Right atrium auricular region (tissue), 2 donors: ENCODE measurements around the gene COL9A3. TPM values are rescaled to one million over a fixed set of nuclear protein-coding genes. Genes with fewer than 3 reads are reported as not detected.

Experiments
- DNase-seq: peaks from one replicate; pipeline ENCODE4 v3.0.0-alpha.2; 2019; ENCODE audit warnings: low spot score
- H3K27ac ChIP-seq, 2 donors: fragments of 200-600 bp; sonication (generic); 1 replicate in 1 of 2; 2 replicates in 1 of 2; pipeline ENCODE4 v1.5.1; 2016 to 2019
- H3K27me3 ChIP-seq, 2 donors: fragments of 200-600 bp; sonication (generic); one replicate each; pipeline versions ENCODE4 v1.5.1 to v1.6.0; 2017 to 2019
- H3K36me3 ChIP-seq: fragments of 200-600 bp; sonication (generic); one replicate; pipeline ENCODE4 v1.5.1; 2016
- H3K4me1 ChIP-seq, 2 donors: fragments of 200-600 bp; sonication (generic); one replicate each; pipeline versions ENCODE4 v1.5.1 to v1.6.0; 2017 to 2019
- H3K4me3 ChIP-seq, 2 donors: fragments of 200-600 bp; sonication (generic); 1 replicate in 1 of 2; 2 replicates in 1 of 2; pipeline ENCODE4 v1.5.1; 2017 to 2019; ENCODE audit warnings: mild to moderate bottlenecking in 1 of 2, moderate library complexity in 1 of 2
- H3K9me3 ChIP-seq, 2 donors: fragments of 200-600 bp; sonication (generic); one replicate each; pipeline ENCODE4 v1.5.1; 2019
- CTCF ChIP-seq, 2 donors: fragments of 200-600 bp; sonication (generic); IDR thresholded peaks; one replicate each; pipeline ENCODE4 v1.5.1; 2019; ENCODE audit warnings: antibody characterized with exemption in 2 of 2
- total RNA-seq, 2 donors: library from RNA; depleted of rRNA; stranded (reverse); fragments of >200 nt; gene quantifications; one replicate each; pipeline ENCODE4 v1.1.0, GENCODE V29; 2016

Gene COL9A3
- total RNA-seq, 2 donors from 2014 or later = 4.2 to 5.7 TPM

DNA sequence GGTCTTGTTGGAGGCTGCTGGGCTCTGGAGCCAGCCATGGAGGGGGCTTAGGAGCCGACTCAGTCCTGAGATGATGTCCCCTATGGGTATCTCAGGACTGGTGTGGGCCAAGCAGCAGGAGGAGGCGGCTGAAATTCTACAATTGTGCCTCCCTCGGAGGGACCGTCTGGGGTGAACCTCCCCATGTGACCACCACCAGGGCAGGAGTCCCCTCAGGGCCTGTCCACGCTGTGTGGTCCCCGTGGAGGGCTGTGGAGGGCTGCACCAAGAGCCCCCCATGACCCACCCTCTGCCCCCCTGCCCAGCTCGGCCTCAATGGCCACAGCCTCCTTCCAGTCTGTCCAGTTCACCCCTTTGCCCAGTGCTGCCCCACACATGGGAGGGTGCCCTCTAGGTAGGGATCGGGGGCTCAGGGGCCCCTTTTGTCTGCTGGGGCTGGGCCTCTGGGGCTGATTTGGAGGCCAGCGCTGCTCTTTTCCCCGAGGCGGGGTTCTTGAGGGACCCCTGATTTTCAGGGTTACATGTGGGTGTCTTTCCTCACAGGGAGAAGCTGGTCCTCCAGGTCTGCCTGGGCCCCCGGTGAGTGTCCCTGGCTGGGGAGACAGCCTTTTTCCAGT, 1.2 kb downstream of the COL9A3 start:
- peaks cover 0 to 60% of the 10 kb centered on the region in 2 donors for H3K4me1 ChIP-seq
- H3K4me3 ChIP-seq = no peak overlapping the region
- no peak for DNase-seq
- peak overlapping the region; percentile 48 to 56 for H3K27ac ChIP-seq
- H3K36me3 ChIP-seq = peaks cover 6% of the 10 kb centered on the region
- H3K9me3 ChIP-seq = no peaks in the 10 kb centered on the region
- H3K27me3 ChIP-seq = peaks cover 0 to 4% of the 10 kb centered on the region in 2 donors
- TF ChIP-seq CTCF (IDR thresholded peaks at IDR 0.05) = no peak

DNA sequence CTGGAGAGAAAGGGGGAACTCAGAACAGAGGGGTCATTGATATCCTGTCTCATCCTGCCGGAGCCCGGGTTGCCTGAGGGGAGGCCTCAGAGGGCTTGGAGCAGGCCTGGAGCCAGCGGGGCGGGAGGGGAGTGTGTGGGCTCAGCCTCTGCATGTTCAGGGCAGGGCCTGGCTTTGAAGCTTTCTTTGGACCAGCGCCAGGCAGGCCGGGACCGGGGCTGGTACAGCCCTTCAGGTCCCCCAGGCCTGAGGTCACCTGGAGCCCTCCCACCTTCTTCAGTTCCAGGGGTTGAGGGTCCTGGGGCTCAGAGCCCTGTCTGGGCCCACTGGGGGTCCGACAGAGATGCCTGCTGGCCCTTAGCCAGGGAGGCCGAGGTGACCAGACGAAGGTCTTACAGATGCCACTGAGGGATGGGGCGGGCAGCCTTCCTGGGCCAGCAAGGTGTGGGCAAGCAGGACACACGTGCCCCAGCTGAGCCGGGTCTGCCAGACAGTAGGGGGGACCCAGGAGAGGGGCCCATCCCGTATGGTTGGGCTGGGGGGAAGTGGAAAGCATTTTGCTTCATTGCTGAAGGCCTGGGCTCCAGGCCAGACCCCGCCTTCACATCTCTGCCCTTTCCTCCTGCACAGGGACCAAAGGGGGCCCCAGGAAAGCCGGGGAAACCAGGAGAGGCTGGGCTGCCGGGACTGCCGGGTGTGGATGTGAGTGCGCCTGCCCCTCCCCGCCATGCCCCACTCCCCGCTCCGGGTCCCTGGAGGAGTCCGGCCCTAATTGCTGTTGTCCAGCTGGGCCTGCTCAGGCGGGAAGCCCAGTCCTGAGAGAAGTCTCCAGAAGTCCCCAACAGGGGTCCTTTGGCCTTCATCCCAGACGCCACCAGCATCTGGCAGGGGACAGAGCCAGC, 2.0 kb downstream of the COL9A3 start:
- H3K9me3 ChIP-seq = no peaks in the 10 kb centered on the region
- peak overlapping the region; percentile 48 to 56 for H3K27ac ChIP-seq
- peaks cover 0 to 4% of the 10 kb centered on the region in 2 donors for H3K27me3 ChIP-seq
- peak overlapping the region in 1 of 2 donors; percentile 20 for H3K4me3 ChIP-seq
- peaks cover 2% of the 10 kb centered on the region for H3K36me3 ChIP-seq
- no peak for TF ChIP-seq CTCF (IDR thresholded peaks at IDR 0.05)
- peaks cover 0 to 62% of the 10 kb centered on the region in 2 donors for H3K4me1 ChIP-seq
- no peak for DNase-seq

DNA sequence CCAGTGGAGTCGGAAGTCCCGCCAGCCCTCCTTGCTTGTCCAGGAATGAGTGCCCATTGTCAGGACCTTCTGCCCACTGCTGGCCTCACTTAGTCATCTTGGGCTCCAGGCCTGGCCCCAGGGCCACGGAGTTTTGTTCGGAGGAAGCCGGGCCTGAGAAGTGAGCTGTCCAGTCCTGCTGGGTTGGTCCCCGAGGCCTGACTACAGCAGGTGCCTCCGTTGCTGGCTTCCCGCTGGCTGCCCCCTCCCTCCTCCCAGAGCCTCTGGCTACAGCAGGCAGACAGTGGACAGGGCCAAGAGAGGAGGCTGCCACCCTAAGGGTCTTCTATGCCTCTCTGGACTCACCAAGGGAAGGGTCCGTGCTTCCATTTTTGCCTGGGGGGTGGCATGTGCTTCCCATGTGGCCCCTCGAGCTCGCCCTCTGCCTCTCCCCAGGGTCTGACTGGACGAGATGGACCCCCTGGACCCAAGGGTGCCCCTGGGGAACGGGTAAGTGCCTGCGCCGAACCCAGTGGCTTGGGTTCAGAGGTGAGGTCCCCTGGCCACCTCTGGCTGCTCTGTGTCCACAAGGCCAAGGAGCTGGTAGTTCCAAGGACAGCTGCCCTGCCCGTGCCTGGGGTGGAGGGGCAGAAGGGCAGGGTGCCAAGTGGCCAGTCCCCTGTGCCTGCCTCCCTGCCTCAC, 2.8 kb downstream of the COL9A3 start:
- no peak for TF ChIP-seq CTCF (IDR thresholded peaks at IDR 0.05)
- Histone ChIP-seq H3K9me3 (no peaks in the 10 kb centered on the region), H3K4me3 (peak overlapping the region in 1 of 2 donors; percentile 20), H3K36me3 (no peaks in the 10 kb centered on the region), H3K27ac (peak overlapping the region; percentile 48 to 56), H3K27me3 (peaks cover 0 to 4% of the 10 kb centered on the region in 2 donors), H3K4me1 (peaks cover 0 to 69% of the 10 kb centered on the region in 2 donors)
- no peak for DNase-seq

DNA sequence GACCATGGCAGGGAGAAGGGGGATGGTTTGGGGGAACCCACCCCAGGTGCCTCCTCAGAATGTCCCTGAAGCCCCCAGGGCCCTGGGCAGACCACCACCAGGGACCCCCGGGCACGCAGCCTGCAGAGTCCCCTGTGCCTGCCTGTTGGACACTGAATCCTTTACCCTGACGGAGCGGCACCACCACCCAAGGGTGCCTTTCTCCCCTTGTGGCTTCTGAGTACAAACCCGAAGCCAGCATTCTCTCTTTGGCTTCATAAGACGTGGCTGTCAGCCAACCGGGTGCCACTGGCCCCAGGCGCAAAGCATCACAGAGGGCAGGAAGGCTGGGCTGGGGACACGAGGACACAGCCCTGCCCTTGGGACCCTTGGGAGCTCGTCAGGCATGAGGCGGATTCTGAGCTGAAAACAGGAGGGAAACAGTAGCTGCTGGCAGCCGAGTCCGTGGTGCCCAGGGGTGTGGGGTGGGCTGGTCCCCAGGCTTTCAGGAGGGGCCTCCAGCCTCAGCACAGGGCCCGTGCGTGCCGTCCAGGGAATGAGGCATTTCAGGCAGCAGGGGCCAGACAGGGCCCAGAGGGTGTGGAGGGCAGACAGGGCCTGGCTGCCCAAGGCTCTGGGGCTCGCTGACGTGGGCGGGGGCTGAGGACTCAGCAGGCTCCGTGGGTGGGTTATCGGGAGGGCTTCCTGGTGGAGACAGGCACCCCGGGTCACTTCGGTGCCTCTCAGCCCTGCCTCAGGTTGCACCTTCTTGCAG, 3.5 kb downstream of the COL9A3 start:
- Histone ChIP-seq H3K27me3 (peaks cover 0 to 4% of the 10 kb centered on the region in 2 donors), H3K27ac (no peak overlapping the region), H3K4me3 (no peak overlapping the region), H3K9me3 (no peaks in the 10 kb centered on the region), H3K4me1 (peaks cover 0 to 66% of the 10 kb centered on the region in 2 donors), H3K36me3 (no peaks in the 10 kb centered on the region)
- TF ChIP-seq CTCF (IDR thresholded peaks at IDR 0.05) = no peak
- no peak for DNase-seq

DNA sequence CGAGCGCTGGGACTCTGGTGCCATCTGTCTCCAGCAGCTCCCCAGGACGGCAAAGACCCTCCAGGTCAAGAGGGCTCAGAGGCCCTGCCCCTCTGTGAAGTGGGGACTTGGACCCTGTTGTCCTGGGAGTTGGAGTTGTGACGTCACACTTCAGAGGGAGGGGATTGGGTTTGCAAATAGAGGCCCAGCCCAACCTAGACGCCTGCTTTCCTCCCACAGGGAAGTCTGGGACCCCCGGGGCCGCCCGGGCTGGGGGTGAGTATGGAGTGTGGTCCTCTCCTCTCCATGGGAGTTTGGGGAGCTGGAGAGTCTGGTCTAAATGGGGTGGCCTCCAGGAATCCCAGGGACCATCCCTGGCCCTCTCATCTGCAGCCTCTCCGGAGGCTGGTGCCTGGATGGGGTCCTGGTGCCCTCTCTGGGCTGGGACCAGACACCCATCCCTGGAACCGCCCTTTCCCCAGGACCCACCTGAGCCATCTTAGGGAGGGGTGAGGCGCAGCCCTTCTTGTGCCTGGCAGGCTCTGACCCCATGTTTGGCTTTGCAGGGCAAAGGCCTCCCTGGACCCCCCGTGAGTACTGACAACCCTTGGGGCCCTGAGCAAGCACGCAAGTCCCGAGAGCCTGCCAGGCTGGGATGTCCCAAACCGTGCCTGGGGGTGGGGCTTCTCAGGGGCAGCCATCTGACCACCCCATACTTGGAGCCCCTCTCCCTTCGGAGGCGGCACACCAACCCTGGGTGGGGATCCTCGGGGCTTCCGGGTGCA, 4.3 kb downstream of the COL9A3 start:
- no peak overlapping the region for H3K27ac ChIP-seq
- no peaks in the 10 kb centered on the region for H3K9me3 ChIP-seq
- no peaks in the 10 kb centered on the region for H3K36me3 ChIP-seq
- TF ChIP-seq CTCF (IDR thresholded peaks at IDR 0.05) = no peak
- H3K4me1 ChIP-seq = peaks cover 0 to 58% of the 10 kb centered on the region in 2 donors
- DNase-seq = no peak
- no peak overlapping the region for H3K4me3 ChIP-seq
- H3K27me3 ChIP-seq = peaks cover 0 to 4% of the 10 kb centered on the region in 2 donors
